NB4 (cell line): Measurements from ENCODE around the gene NIPAL3.
A peak's percentile ranks its signal among the peaks of the same experiment; 100 is the strongest.
"Not testable (repeated sequence)": the region's sequence is repeated elsewhere in the genome, so short reads cannot be mapped to it uniquely, and the experiment has no call there.

Experiments used
- DNase-seq: peaks from one replicate; pipeline ENCODE4 v3.0.0; 2010; ENCODE audit warnings: low read depth
- H3K4me3 ChIP-seq: one replicate; pipeline ENCODE4 v1.5.1; 2011; ENCODE audit warnings: mild to moderate bottlenecking, low read depth, low read length, moderate library complexity
- CTCF ChIP-seq: IDR thresholded peaks from one replicate; pipeline ENCODE4 v1.5.1; 2012; ENCODE audit warnings: low read depth, low read length
- MAX ChIP-seq: IDR thresholded peaks from 2 replicates; pipeline ENCODE4 v1.6.1; 2011; ENCODE audit warnings: low read depth, low read length
- MYC ChIP-seq: IDR thresholded peaks from 2 replicates; pipeline ENCODE4 v1.6.1; 2011; ENCODE audit warnings: low read depth, low read length
- POLR2A ChIP-seq: IDR thresholded peaks from 2 replicates; pipeline ENCODE4 v1.6.1; 2011; ENCODE audit warnings: mild to moderate bottlenecking; ENCODE audit not compliant: insufficient read length; ENCODE audit errors: extremely low read depth

Gene NIPAL3

GRCh38 chr1:24459551-24460266 is 44.1 kb downstream of the NIPAL3 start:
- TF ChIP-seq MYC (no peak), POLR2A (no peak)
- DNase-seq, result no peak
- no peak overlapping the region for H3K4me3 ChIP-seq

- H3K4me3 ChIP-seq, DNase-seq: not testable (repeated sequence)
These were observed 46.5 kb downstream of the NIPAL3 start for GRCh38 chr1:24462128-24462527.

GRCh38 chr1:24463776-24464735 is 48.5 kb downstream of the NIPAL3 start:
- DNase-seq, result no peak
- TF ChIP-seq POLR2A, result no peak
- TF ChIP-seq MYC, result no peak
- TF ChIP-seq MAX, result no peak
- TF ChIP-seq CTCF, result no peak
- H3K4me3 ChIP-seq, result no peak overlapping the region

- TF ChIP-seq MYC (no peak), CTCF (no peak), MAX (no peak), POLR2A (no peak)
- DNase-seq, result no peak
- no peak overlapping the region for H3K4me3 ChIP-seq
These were observed 49.5 kb downstream of the NIPAL3 start for GRCh38 chr1:24465099-24465498.

- H3K4me3 ChIP-seq, result no peak overlapping the region
- DNase-seq, result peak; percentile 33
- TF ChIP-seq CTCF (no peak), POLR2A (no peak), MAX (no peak), MYC (no peak)
These were observed 50.0 kb downstream of the NIPAL3 start for GRCh38 chr1:24465638-24466037.

GRCh38 chr1:24468685-24469316 is 53.2 kb downstream of the NIPAL3 start:
- H3K4me3 ChIP-seq, result no peak overlapping the region
- DNase-seq, result no peak
- TF ChIP-seq CTCF, result no peak

GRCh38 chr1:24470592-24470991 is 55.0 kb downstream of the NIPAL3 start:
- no peak overlapping the region for H3K4me3 ChIP-seq
- TF ChIP-seq CTCF (no peak), MYC (no peak), MAX (no peak), POLR2A (no peak)
- DNase-seq, result no peak
